Measurements from ENCODE around the gene KDM4C.

The KDM4C gene

DNA sequence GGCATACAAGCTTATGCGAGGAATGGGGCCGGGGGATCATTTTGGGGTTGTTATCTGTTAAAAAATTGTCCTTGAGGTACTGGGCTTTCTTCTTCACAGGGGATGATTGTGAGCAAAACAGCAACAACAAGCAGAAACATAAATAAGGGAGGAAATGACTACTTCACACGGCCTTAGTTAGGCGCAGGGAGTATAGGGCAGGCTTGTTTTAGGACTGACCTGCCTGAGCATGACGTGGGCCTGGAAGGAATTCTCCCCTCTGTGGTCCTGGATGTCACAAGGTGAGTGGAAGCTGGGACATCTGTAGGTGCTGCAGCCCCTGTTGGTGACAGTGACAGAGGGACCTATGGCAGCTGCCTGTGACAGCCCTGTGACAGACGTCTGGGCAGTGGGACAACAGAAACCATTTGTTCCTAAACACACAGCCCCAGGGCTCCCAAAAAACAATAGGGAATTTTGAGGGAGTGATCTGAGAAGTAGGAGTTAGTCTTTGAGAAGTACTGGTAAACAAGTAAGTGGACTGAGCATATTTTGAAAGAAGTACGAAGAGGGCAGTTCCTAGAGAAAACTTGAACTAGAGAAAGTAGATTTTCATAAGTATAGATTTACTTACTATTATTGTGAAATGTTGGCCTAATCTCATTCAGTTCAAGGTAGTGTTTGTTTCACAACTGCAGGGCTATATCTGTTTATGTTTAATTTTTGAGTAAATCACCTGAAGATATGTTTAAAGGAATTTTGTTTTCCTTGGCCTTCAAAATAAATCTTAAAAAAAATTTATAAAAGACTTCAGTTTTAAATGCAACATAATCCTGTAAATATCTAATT, 113.1 kb downstream of the KDM4C start:
- DNase-seq: no peak

DNA sequence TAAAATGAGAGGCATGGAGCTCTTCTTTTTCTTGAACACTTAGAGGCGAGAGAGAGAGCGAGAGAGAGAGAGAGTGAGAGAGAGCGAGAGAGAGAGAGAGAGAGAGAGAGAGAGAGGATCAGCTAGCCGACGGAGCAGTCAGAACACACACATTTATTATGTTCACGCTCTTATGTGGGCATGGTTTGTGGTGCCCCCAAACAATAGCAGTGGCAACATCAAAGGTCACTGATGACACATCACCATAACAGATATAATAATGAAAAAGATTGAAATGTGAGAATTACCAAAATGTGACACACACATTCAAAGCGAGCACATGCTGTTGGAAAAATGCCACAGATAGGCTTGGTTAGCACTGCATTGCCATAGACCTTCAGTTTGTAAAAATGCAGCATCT, 116.1 kb downstream of the KDM4C start:
- DNase-seq: peak; percentile 18

DNA sequence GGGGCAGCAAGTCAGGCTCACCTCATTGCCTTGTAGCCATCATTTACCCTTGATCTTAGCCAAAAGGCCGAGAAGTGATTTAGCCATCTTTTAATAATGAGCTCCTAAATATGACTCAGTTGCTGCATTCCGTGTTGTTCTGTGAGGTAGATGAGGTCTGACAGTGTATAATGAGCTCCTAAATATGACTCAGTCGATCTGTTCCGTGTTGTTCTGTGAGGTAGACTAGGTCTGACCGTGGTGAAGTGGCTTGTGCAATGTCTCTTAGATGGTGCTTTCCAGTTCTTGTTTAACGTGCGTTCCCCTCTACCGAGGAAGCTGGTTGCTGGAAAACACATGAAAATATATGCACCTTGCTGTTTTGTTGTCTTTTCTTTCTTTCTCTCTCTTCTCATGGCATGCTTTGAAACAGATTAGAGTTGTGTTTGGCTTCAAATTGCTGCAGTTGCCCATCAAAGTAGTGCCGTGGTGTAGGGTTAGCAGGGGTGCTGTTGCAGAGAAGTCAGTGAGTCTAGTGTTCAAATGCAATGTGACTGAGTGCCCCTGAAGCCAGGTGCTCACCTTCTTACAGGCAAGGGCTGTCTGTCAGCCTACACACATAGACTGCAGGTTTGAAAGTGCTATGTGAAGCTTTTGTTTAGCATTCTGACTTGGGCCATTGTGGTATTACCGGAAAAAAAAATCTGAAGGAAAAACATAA, 118.6 kb downstream of the KDM4C start:
- DNase-seq: no peak

DNA sequence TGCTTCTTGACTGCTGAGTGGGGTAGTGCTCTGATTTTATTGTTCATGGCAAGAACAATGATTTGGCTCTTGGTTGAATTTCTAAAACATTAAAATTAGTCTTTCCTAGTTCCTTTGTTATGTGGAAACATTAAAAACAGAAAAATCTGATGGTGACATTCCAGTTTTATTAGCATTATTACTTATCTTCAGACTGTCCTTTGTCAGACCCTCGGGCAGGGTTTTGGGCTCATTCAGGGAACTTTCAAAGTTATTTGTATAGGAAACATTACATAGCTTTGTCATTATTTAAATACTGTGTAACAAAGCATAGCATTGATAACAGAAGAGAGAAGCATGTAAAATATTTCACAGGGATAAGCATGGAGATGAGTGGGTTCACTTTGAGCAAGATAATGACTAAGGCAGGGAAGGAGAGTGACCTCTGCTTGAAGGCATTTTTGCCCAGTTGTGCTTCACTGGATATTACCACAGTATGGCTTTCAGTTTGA, 119.9 kb downstream of the KDM4C start:
- DNase-seq: no peak

DNA sequence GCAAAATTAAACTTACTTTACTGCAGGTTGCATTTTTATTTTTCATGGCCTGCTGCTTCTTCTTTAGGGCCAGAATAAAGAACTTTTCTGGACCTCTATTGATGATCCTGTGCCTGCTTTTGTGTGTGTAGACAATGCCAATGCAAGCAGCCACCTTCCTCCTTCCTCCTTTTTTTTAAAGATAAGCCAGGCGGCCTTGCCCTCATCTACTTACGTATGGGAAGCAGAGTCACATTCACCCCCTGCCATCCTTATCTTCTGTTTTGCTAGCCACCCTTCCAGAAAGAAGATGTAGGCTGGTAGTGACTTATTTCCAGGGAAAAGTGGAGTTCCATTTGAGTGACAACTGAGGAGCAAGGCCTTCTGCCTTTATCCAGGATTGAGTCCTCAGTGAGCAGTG, 122.9 kb downstream of the KDM4C start:
- DNase-seq: no peak

DNA sequence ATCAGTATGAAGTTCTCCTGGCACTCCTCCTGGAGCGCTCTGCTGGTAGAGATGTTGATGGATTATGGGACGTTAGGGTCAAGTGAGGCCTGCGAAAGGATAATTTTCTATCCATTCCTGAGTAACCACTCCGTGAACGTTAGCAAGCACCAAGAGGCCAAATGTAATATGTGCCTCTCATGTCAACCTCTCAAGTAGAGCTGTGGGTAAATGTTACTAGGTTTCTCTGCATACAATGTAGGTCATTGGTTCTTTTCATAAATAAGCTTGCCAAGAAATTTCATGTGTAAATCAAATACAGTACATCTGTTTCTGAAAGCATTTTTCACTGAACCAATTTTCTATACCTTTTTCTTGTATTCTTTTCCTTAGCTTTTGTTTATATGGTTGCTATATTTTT, 126.3 kb downstream of the KDM4C start:
- DNase-seq: no peak

DNA sequence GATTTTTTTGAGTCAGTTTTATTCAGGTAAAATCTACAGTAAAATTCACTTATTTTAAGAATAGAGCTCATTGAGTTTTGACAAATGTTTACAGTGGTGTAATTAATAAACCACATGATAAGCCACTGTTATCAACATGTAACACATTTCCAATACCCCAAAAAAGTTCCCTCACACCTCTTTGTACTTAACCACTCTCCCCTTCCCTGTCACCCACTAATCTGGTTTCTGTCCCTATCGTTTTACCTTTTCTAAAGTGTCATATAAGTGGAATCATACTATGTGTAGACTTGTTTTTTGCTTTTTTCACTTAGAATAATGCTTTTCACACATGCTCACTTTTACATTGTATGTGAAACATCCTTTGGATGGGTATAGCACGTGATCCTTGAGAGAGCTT, 127.2 kb downstream of the KDM4C start:
- no peak for DNase-seq

DNA sequence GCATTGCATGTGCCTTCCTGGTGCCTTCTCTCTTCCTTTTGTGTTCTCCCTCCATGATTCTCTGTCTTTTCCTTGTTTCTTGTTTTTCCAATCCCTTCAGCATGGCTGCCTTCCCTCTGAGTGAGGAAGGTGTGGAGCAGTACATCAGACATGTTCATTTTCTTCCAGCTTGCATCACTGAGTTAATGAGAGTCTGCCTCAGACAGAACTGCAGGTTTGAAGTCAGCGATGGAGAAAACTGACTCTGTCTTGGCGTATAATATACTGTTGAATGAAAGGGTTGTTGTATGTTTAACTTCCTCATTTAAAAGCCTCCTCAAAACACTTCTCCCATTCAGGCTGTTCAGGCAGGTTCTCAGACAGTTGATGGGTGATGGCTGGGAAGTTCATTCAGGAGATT, 129.3 kb downstream of the KDM4C start:
- DNase-seq: no peak

DNA sequence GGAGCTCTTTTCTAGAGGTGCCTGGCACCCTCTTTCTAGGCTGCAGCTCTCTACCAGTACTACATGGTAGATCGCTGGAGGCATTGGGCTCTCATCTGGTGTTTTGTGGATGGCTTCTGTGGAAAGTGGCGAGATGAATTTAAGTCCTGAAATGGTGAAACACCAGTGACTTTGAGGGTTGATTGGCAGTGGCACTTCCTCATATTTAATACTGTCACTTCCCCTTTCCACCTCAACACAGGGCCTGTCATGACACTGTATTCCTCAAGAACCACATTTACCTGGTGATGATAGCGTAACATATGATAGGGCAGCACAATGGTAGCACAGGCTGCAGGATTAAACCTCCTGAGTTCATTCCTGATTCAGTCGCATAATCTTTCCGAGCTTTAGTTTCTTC, 132.1 kb downstream of the KDM4C start:
- no peak for DNase-seq

DNA sequence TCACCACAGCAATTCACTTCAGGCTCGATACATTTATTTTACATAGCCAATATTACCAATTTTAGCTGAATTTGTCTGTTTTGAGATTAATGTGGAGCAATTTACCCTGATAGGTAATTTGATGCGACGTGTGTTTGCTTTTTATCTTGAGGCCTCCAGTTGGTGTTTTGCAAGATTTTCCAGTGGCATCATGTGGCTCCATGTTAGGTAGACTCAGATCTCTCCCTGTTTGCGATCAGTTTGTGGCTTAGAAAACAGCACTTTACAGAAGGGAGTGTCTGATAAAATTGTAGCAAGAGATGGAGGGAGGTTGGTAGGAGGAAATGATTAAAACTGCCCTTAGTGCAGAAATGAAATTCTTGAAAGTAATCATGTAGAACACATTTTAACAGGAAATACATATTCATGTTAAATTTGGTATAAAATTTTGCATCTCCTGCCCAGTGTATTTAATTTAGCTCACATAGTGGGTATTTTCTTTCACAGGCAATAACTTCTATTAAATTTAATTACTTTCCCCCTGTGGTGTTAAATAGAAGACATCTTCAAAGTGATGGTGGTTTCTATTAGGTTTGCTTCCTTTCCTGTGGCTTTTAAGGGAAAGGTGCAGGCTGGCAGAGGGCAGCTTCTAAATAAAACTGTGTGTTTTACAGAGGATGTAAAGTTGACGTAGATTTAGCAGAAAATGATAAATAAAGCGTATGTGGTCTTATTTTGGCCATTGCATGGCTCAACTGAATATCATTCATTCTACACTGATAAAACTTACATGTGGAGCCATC, 135.8 kb downstream of the KDM4C start:
- DNase-seq: peak; percentile 38

DNA sequence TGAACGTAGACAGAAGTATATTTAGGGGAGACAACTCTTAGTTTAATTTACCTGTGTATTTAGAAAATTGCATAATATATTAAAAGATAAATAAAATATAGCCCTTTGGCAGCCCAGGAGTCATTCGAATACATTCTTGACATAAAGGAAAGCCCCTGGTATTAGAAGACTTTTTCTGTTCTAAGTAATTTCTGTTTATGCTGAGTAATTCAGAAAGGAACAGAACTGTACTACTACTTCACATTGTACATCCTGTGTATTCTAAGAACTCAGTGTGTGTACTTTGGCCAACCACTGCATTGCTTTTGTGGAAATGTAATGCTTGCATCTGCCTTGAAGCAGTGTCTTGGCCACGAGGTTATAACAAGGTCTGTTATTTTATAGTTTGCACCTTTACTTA, 136.4 kb downstream of the KDM4C start:
- peak; percentile 82 for DNase-seq

DNA sequence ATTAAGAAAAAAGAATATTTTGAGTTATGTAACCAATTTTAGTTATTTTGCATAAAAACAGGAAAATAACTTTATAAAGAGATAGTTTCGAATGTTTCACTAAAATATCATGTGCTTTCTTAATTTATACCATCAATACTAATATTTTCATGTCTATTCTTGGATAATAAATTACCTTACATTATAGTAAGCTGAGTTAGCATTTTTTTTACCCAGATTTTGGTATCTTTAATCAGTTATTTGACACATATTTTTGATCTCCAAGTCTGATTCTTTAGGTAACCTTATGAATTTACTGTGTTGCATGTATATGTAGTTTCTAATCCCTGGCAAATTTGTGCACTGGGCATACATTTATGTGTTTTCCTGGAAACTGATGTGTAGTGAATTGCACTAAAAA, 138.0 kb downstream of the KDM4C start:
- no peak for DNase-seq

DNA sequence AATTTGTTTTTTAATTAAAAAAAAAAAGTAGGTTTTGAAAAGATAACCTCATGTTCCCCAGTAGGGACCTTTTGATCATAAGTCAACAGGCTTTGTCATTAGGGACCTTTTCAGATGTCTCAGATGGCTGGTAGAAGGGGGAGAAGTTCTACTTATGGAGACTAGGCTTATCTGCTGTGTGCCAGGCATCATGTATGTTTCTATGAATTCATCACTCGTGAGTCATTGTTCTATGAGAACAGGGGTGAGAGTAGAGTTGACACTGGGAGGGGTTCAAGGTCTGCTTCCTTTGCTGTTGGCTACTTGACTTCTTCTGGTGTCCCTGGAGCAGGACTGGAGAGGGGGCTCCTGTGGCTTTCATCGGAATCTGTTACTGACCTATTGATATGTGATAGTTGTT, 138.8 kb downstream of the KDM4C start:
- DNase-seq: peak; percentile 29

DNA sequence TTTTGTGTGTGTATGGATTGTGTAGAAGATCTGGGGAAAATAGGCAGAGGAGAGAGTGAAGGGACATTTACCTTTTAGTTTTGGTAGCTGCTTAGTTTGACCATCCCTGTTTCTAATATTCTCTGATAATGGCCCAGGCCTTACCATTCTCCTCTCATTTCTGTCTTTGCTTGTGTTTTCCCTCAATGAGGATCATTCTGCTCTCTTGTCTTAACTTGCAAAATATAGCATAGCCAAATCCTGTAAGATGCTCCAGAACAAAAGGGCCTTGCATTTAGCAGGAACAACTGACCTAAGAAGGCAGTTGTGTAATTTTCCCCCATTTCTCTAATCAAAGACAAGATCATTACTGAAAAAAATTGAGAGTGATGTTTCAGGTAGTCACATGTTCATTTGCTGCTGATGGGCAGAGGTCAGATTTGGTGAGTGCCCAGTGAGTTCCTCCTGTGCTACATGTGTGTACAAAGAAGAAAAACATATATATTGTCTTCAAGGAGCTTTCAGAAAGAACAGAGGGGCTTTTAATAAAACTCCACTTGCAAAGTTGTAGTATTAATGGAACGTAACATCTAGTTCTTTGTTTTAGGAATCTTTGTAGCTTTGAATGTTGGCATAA, 139.5 kb downstream of the KDM4C start:
- DNase-seq: no peak

DNA sequence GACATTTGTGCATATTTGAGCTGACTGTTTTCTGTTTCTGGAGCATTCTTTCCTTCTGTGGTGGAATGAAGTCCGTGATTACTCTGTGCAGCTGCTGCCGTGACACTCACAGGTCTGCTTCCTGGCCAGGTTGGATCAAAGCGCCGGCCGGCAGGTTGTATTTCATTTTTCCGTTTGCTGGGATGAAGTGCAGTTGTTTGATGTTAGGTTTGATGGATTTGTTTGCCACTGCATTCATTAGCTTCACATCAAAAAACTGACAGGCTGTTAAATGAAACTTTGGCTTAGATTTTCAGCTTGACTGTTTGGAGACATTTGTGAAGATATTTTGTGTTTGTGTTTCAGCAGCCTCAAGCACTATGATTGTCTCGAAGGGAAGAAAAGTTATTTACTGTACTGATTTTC, 140.1 kb downstream of the KDM4C start:
- DNase-seq: no peak

DNA sequence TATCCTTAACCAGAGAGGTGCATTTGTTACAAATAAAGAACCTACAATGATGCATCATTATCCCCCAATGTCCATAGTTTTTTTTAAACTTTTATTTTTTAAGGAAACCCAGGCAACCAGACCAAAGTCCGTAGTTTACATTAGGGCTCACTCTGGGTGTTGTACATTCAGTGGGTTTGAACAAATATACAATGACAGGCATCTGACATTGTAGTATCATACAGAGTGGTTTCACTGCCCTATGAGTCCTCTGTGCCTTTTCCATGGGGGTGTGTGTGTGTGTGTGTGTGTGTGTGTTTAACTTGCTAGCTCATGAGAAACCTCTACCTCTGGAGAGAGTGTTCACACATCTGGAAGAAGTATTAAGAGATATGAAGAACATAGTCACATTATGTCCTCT, 141.5 kb downstream of the KDM4C start:
- no peak for DNase-seq

DNA sequence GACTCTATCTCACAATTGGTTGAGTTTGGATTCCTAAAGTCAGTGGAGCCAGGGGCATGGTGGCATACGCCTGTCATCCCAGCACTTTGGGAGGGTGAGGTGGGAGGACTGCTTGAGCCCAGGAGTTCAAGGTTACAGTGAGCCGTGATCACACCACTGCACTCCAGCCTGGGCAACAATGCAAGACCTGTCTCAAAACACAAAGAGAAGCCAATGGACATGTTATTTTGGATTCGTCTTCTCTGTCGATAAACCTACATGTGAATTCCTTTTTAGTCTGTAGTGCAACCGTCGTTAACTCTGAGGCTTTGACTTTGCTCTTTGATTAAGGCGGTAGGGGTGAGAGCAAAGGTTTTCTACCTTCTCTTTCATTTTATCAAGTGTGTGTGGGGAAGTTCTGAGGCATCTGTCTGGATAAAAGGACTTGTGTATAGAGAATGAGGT, 142.7 kb downstream of the KDM4C start:
- no peak for DNase-seq

DNA sequence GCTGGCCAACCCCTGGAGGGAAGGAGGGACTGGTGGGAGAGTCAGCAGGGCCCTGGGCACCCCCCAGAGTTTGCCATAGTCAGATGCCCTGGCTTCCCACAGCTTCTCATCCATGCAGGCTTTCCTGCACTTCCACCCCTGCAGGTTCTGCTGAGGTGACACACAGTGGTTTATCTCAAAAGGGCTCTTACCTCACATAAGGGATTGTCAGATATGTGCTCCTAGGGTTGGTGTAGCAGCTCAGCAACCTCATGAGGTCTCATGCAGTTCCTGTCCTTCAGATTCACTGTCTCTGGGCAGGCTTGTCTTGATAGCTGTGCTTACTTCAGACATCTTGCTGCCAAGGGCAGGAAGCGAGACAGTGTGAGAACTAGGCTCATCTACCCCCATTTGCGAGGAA, 143.4 kb downstream of the KDM4C start:
- DNase-seq: no peak

DNA sequence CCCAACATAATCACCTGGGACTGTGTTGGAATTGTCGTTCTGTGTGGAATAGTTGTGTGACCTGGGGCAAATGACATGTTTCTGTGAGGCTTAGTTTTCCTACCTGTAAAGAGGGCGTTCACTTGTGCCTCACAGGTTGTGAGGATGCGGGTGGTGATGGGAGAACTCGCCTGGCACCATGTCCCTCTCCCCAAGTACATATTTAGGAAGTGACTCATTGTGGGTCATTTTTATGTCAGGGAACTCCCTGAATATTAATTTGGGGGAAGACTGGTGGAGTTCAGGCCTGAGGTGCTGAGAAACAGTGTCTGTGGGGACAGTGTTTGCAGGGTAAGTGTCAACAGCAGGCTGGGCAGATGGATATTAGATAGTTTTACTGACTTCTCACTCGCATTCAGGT, 144.7 kb downstream of the KDM4C start:
- no peak for DNase-seq

DNA sequence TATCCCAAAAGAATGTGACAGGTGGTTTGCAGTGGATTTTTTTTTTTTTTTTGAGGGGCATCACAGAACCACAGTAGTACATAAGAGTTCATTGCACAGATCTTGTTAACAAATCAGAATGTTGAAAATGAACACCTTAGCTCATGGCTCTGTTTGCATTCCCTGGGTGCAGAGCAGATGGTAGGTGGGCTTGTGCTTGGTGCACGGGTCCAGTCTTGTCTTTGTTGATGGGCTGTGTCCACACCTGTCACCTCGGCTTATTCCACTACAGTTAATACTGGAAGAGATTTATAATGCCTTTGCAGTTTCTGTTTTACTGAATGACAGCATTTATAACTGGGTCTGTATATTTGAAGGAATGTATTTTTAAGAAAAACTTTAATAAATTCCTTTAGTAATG, 146.6 kb downstream of the KDM4C start:
- DNase-seq: no peak

DNA sequence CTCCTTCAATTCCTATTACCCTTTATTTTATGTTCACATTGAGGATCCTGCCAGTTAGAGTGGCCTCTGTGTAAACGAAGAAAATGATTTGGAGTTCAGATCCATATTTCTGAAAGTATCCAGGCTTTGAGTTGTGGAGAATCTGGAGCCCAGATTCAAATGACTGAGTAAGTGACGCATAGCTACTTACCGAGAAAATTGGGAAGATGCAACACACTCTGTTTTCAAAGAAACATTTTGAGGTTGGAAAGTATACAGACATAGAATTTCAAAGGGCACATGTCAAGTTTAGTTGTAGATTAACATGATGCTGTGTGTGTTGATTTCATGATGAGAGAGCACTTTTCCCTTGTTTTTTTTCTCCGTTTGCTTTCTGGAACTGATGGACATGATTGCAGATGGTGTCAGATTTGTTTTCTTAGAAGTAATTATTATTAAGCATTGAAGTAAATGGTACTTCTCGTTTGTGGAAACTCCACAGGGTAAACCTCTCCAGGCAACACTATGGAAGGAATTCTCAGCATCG, 148.1 kb downstream of the KDM4C start:
- DNase-seq: no peak

DNA sequence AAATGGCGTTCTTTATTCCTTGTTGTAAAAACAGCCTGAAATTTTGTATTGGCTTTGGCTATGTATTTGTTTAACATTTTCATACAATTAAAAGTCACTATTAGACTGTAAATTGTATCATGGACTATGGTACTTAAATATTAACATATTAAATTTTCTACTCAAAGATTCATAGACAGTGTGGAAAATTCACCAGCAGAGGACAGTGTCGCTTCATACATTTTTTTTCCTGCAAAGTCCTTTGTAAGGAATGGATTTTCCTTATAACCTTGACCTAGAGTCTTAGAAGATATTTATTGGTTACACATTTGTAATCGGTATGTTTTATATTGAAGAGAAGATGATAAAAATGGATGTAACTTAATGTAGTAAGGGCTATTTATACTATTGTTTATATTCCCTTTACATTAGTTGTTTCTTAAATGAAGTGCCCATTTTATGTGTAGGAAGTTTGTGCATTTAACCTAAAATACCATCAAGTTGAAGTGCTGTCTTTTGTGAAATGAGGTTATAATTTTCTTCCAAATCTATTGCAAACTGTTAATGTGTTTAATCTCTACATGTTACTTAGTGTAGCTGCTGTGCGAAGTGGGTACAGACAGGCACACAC, 150.1 kb downstream of the KDM4C start:
- DNase-seq: no peak
